Endothelial cell of umbilical vein (primary cell): ENCODE measurements around the gene STYX. TPM values are rescaled to one million over a fixed set of nuclear protein-coding genes. Genes with fewer than 3 reads are reported as not detected.

Experiments used
- BruUV-seq: library from RNA; stranded (reverse); fragments of 400-500 nt; replicated peaks from 2 replicates; lab custom pipeline; 2021; lab: Mats Ljungman, UMichigan
- CTCF ChIA-PET: fragments of 300-600, 350-600 bp; sonication (Branson Sonifier 250); formaldehyde crosslinking; loops from one replicate; lab custom pipeline; 2021; ENCODE audit warnings: antibody characterized with exemption, inconsistent platforms; lab: Charles Lee
- POLR2A ChIA-PET: fragments of 300-600, 350-600 bp; sonication (Branson Sonifier 250); formaldehyde crosslinking; loops from one replicate; lab custom pipeline; 2021; ENCODE audit warnings: antibody characterized with exemption, inconsistent platforms; lab: Charles Lee
- DNase-seq: peaks from one replicate; pipeline ENCODE4 v3.0.0-alpha.2; 2011; ENCODE audit warnings: low read depth, low spot score
- FAIRE-seq: peaks from 2 replicates; lab custom pipeline; 2011; peaks lifted over from hg19 to GRCh38; lab: Jason Lieb, UNC
- H2AFZ ChIP-seq: 2 replicates; pipeline ENCODE4 v1.6.0; 2012; ENCODE audit warnings: low read depth, low read length, control low read depth, inconsistent platforms
- H3K27ac ChIP-seq: 2 replicates; pipeline ENCODE4 v1.5.1; 2011; ENCODE audit warnings: low read depth, mild to moderate bottlenecking, control low read depth, low read length, moderate library complexity; ENCODE audit not compliant: insufficient read depth
- H3K27me3 ChIP-seq, 2 experiments: 2 replicates each; pipeline versions ENCODE4 v1.6.0 to v1.6.1; 2011; ENCODE audit warnings: low read length in 2 of 2, mixed read lengths in 1 of 2; ENCODE audit not compliant: control insufficient read depth in 2 of 2, insufficient read depth in 2 of 2
- H3K36me3 ChIP-seq, 2 experiments: 2 replicates in 1 of 2; 3 replicates in 1 of 2; pipeline ENCODE4 v1.5.1; 2011; ENCODE audit warnings: low read length in 2 of 2, mild to moderate bottlenecking in 1 of 2, moderate library complexity in 1 of 2; ENCODE audit not compliant: control insufficient read depth in 2 of 2, insufficient read depth in 2 of 2; ENCODE audit errors: extremely low read depth in 1 of 2
- H3K4me1 ChIP-seq: 3 replicates; pipeline ENCODE4 v1.5.1; 2011; ENCODE audit warnings: mild to moderate bottlenecking, low read length; ENCODE audit not compliant: control insufficient read depth, insufficient read depth; ENCODE audit errors: extremely low read depth
- H3K4me2 ChIP-seq: 2 replicates; pipeline ENCODE4 v1.6.1; 2011; ENCODE audit warnings: low read length, control low read depth, mixed read lengths; ENCODE audit not compliant: insufficient read depth
- H3K4me3 ChIP-seq, 3 experiments: fragments of 200-600 bp in 1 of 3; sonication (generic), shearing (Covaris generic) in 1 of 3; replicated peaks in 1 of 3; 2 replicates each; pipeline ENCODE4 v1.5.1; 2011 to 2016; ENCODE audit warnings: control low read depth in 3 of 3, low read length in 3 of 3, mild to moderate bottlenecking in 2 of 3, inconsistent platforms in 1 of 3, low read depth in 1 of 3, moderate library complexity in 1 of 3; ENCODE audit not compliant: insufficient read depth in 1 of 3
- H3K79me2 ChIP-seq: 2 replicates; pipeline ENCODE4 v1.6.0; 2012; ENCODE audit warnings: low read length, inconsistent platforms; ENCODE audit not compliant: control insufficient read depth, insufficient read depth
- H3K9ac ChIP-seq: replicated peaks from 2 replicates; pipeline ENCODE3; 2011; ENCODE audit warnings: low read length, control low read depth; ENCODE audit not compliant: insufficient read depth; ENCODE audit errors: extremely low read depth
- H3K9me1 ChIP-seq: replicated peaks from 3 replicates; pipeline ENCODE4 v1.6.0; 2011; ENCODE audit warnings: mild to moderate bottlenecking, low read length; ENCODE audit not compliant: control insufficient read depth, insufficient read depth; ENCODE audit errors: extremely low read depth
- H3K9me3 ChIP-seq: replicated peaks from 2 replicates; pipeline ENCODE4 v1.5.1; 2012; ENCODE audit warnings: low read length, inconsistent platforms; ENCODE audit not compliant: control insufficient read depth, insufficient read depth
- H4K20me1 ChIP-seq: replicated peaks from 2 replicates; pipeline ENCODE3; 2011; ENCODE audit warnings: mild to moderate bottlenecking, low read length; ENCODE audit not compliant: control insufficient read depth, insufficient read depth; ENCODE audit errors: extremely low read depth
- EZH2 ChIP-seq: IDR thresholded peaks from 2 replicates; pipeline ENCODE4 v1.6.1; 2012; ENCODE audit warnings: borderline replicate concordance, low read depth, mild to moderate bottlenecking, moderate library complexity, low read length, inconsistent platforms; ENCODE audit not compliant: severe bottlenecking
- FOS ChIP-seq: IDR thresholded peaks from 2 replicates; pipeline ENCODE4 v1.6.1; 2011; ENCODE audit warnings: mild to moderate bottlenecking, low read length, moderate library complexity, borderline replicate concordance; ENCODE audit not compliant: insufficient read depth
- GATA2 ChIP-seq: IDR thresholded peaks from 2 replicates; pipeline ENCODE4 v1.7.0; 2011; ENCODE audit warnings: low read depth, mild to moderate bottlenecking, moderate library complexity, mixed read lengths, low read length; ENCODE audit not compliant: insufficient read length, insufficient read depth
- JUN ChIP-seq: IDR thresholded peaks from 2 replicates; pipeline ENCODE4 v1.6.1; 2011; ENCODE audit warnings: borderline replicate concordance, low read depth; ENCODE audit not compliant: insufficient read length, insufficient read depth
- MYC ChIP-seq: IDR thresholded peaks from one replicate; pipeline ENCODE4 v1.6.1; 2011; ENCODE audit warnings: mild to moderate bottlenecking, low read depth, low read length
- POLR2A ChIP-seq: IDR thresholded peaks from 2 replicates; pipeline ENCODE4 v1.6.1; 2012; ENCODE audit warnings: low read depth, mild to moderate bottlenecking, control low read depth, low read length
- POLR2AphosphoS5 ChIP-seq: IDR thresholded peaks from 2 replicates; pipeline ENCODE4 v1.6.1; 2012; ENCODE audit warnings: low read depth, mild to moderate bottlenecking, control low read depth, low read length, moderate library complexity; ENCODE audit not compliant: insufficient read depth
- dilution Hi-C: fragments of 300-500 bp; cut with MboI; formaldehyde crosslinking; loops from one replicate; pipeline ENCODE4 v1.15.0; 2019; ENCODE audit warnings: low sequenced_read_pairs; ENCODE audit not compliant: extremely low pct_ligation_motif_present
- intact Hi-C: fragments of 100-400 bp; cut with micrococcal nuclease; formaldehyde crosslinking; loops from one replicate; pipeline ENCODE4 v1.10.0; 2022
- polyA plus RNA-seq, 4 experiments: library from polyadenylated mRNA; depleted of rRNA in 3 of 4; stranded (reverse) in 3 of 4; unstranded in 1 of 4; fragments of >200 nt; gene quantifications; 2 replicates each; pipeline versions ENCODE4 v1.2.1 to v1.2.3, GENCODE V29; 2011 to 2012; ENCODE audit warnings: missing spikeins in 1 of 4
- total RNA-seq: library from RNA; stranded (reverse); gene quantifications from 2 replicates; pipeline ENCODE4 v1.2.3, GENCODE V29; 2021
- TF ChIP-seq, protein P1 (sequence below), 2 donors: IDR thresholded peaks; 1 replicate in 1 of 2; 2 replicates in 1 of 2; pipeline ENCODE4 v1.5.1; 2011; ENCODE audit warnings: low read length in 2 of 2, mild to moderate bottlenecking in 2 of 2, moderate library complexity in 2 of 2, control low read depth in 1 of 2, inconsistent platforms in 1 of 2, low read depth in 1 of 2; ENCODE audit not compliant: insufficient read depth in 1 of 2; ENCODE audit errors: extremely low read depth in 1 of 2
- TF ChIP-seq, protein P2 (sequence below): IDR thresholded peaks from 2 replicates; pipeline ENCODE4 v1.6.1; 2011; ENCODE audit not compliant: insufficient read depth, insufficient read length

STYX gene
- total and polyA plus RNA-seq, 2 donors (not counting 3 experiments of a cell fraction or from before 2014, with no cell fraction given), result 6.2 to 21.3 TPM

DNA sequence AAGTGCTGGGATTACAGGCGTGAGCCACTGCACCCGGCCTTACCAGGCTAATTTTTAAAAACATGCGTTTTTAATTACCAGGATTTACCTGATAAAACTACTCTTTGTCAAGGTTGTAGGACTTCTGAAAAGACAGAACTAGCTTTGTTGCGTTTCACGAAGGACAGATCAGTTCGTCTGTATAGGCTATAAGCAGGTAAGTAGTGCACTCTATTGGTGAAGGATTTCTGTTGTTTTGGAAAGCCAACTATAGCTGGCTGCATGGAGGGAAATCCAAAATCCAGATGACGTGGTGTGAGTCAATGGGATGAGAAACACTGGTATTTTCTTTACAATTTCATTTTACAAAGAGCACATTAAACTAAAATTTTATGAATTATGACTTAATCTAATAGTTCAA is 46.9 kb downstream of the STYX start:
- CTCF ChIA-PET, result interaction anchor here (0.8 kb wide), 1 partner anchor 46 kb away, joined by 3 read pairs; no protein-coding TSS in a partner anchor
- Histone ChIP-seq H4K20me1 (no peaks in the 10 kb centered on the region), H3K9me3 (no peaks in the 10 kb centered on the region), H3K9me1 (no peaks in the 10 kb centered on the region), H3K79me2 (no peaks in the 10 kb centered on the region), H3K4me1 (peaks cover 15% of the 10 kb centered on the region), H3K36me3 (peaks cover 9 to 16% of the 10 kb centered on the region in 2 experiments), H2AFZ (no peak overlapping the region), H3K4me3 (no peak overlapping the region), H3K27me3 (no peaks in the 10 kb centered on the region), H3K27ac (no peak overlapping the region), H3K4me2 (no peak overlapping the region), H3K9ac (no peak overlapping the region)
- dilution Hi-C loops (no loop called here), intact Hi-C loops (no loop called here)
- POLR2A ChIA-PET, result no interaction called here
- no TSS peak for BruUV-seq
- FAIRE-seq (no peak), DNase-seq (no peak)
- TF ChIP-seq, protein P1, sequence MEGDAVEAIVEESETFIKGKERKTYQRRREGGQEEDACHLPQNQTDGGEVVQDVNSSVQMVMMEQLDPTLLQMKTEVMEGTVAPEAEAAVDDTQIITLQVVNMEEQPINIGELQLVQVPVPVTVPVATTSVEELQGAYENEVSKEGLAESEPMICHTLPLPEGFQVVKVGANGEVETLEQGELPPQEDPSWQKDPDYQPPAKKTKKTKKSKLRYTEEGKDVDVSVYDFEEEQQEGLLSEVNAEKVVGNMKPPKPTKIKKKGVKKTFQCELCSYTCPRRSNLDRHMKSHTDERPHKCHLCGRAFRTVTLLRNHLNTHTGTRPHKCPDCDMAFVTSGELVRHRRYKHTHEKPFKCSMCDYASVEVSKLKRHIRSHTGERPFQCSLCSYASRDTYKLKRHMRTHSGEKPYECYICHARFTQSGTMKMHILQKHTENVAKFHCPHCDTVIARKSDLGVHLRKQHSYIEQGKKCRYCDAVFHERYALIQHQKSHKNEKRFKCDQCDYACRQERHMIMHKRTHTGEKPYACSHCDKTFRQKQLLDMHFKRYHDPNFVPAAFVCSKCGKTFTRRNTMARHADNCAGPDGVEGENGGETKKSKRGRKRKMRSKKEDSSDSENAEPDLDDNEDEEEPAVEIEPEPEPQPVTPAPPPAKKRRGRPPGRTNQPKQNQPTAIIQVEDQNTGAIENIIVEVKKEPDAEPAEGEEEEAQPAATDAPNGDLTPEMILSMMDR (IDR thresholded peaks at IDR 0.05; ENCODE audit: extremely low read depth in 1 of 2, insufficient read depth in 1 of 2, low read depth in 1 of 2, low read length in 2 of 2), result no peak
- TF ChIP-seq FOS, result no peak
- no peak for TF ChIP-seq POLR2AphosphoS5
- TF ChIP-seq GATA2, result no peak
- no peak for TF ChIP-seq JUN
- TF ChIP-seq EZH2, result no peak
- TF ChIP-seq, protein P2, sequence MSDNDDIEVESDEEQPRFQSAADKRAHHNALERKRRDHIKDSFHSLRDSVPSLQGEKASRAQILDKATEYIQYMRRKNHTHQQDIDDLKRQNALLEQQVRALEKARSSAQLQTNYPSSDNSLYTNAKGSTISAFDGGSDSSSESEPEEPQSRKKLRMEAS, result no peak
- no peak for TF ChIP-seq POLR2A
- TF ChIP-seq MYC, result no peak
